Uterus (tissue), 2 donors: Measurements from ENCODE around the gene FAM163B.

ENCODE experiments used
- POLR2A ChIP-seq, 2 donors: fragments of 450-650 bp; IDR thresholded peaks; one replicate each; pipeline ENCODE4 v1.6.1; 2016; ENCODE audit warnings: antibody characterized with exemption in 2 of 2, mild to moderate bottlenecking in 1 of 2, moderate library complexity in 1 of 2
- TF ChIP-seq, protein P1 (sequence below), 4 experiments: fragments of 200-600 bp in 2 of 4; fragments of 450-650 bp in 2 of 4; sonication (generic) in 2 of 4; IDR thresholded peaks; one replicate each; pipeline ENCODE4 v1.5.1; 2016 to 2019; ENCODE audit warnings: antibody characterized with exemption in 4 of 4, mild to moderate bottlenecking in 2 of 4, moderate library complexity in 1 of 4

DNA sequence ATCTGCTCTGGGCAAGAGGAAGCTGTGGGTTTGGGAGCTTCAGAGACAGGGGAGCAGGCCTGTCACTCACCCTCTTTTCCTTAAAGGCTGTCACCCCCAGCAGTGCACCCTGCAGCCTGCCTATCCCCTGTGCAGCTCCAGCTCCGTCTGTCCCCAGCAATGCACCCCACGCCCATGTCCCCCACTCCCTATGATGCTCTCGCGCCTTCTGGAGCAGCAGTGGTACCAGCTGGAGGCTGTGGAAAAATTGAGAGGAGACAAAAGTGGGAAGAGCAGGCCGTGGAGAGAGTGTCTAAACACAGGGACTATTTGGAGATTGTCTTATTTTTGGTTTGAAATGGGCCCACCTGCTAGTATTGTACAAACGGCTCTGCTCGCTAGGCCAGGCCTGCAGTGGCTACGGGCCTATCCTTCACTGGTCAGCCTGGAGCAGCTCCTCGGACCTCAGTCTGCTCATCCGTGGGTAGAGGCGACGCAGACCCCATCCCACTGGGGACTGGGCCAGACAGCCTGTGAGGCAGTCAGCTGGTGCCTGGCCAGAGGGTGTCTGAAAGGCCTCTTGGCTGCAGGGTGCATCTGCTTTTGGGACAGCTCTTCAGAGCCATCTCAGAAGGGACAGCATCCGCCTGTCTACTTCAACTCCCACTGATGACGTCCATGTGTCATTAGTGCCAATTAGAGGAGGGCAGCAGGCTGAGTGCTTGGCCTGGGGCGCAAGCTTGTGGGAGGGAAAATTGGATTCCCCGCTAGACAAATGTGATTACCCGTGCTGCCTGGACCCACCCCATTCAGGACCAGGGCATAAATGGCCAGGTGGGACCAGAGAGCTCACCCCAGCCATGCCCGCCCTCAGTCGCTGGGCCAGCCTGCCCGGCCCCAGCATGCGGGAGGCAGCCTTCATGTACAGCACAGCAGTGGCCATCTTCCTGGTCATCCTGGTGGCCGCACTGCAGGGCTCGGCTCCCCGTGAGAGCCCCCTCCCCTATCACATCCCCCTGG lies 26.6 kb upstream of the FAM163B start, which contains the start of gene DBH:
- TF ChIP-seq, protein P1, sequence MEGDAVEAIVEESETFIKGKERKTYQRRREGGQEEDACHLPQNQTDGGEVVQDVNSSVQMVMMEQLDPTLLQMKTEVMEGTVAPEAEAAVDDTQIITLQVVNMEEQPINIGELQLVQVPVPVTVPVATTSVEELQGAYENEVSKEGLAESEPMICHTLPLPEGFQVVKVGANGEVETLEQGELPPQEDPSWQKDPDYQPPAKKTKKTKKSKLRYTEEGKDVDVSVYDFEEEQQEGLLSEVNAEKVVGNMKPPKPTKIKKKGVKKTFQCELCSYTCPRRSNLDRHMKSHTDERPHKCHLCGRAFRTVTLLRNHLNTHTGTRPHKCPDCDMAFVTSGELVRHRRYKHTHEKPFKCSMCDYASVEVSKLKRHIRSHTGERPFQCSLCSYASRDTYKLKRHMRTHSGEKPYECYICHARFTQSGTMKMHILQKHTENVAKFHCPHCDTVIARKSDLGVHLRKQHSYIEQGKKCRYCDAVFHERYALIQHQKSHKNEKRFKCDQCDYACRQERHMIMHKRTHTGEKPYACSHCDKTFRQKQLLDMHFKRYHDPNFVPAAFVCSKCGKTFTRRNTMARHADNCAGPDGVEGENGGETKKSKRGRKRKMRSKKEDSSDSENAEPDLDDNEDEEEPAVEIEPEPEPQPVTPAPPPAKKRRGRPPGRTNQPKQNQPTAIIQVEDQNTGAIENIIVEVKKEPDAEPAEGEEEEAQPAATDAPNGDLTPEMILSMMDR (IDR thresholded peaks at IDR 0.05): no peak
- no peak for TF ChIP-seq POLR2A (IDR thresholded peaks at IDR 0.05)
